GM18870 (cell line): ENCODE results near the gene CEP128.

Source experiments
- ATAC-seq: cut with Tn5 transposase; IDR thresholded peaks from one replicate; pipeline ENCODE4 v1.9.1; 2021; ENCODE audit warnings: moderate library complexity; ENCODE audit not compliant: unreplicated experiment

CEP128 gene

DNA sequence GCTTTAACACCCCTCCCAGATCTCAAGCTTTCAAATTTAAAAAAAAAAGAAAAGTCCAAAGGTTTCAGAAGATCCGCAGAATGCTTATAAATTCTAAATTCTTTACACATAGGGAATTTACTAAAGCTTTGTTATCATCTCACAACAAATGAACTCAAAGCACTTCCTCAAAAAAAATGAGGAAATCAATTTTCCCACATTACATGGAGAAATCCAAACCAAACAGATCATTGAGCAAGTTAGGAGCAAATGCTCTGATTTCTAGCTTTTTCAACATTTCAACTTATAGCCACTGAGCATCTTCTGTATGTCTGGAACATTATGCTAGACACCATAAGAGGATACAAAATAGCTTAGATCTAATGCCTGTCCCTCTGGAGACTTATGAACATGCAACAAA lies 161.0 kb downstream of the CEP128 start:
- ATAC-seq, result no peak

DNA sequence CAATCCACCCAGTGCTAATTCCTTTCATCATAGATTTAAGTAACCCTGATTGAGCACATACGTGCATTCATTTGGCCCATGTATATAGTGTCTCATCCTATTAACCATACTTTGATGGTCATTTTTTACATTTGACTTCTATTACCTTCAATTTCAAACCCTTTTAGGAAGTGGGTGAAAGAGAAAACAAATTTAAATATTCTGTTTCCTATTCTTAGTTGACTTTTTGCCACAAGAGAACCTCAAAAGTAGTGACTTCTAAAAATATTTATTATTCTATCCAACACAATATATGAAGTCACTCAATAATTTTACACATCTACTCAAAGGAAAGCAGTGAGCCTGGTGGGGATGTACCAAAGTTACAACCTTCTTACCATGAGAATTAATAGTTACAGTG lies 164.9 kb downstream of the CEP128 start:
- ATAC-seq, result no peak

DNA sequence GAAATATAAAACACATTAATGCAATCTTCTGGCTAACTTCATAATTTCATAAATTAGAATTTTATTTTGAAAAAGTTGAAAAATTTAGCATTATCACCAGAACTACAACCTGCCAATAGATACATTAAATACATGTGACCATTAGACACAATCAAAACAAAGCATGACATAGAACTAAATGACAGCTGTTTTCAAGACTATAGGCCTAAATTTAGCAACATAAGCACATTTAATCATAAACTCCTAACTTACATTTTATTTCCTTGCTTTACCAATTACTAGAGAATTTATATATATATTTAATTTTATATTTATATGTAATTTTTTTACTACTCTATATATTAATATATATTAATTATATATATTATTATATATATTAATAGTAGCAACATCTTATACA lies 165.4 kb downstream of the CEP128 start:
- ATAC-seq, result no peak

DNA sequence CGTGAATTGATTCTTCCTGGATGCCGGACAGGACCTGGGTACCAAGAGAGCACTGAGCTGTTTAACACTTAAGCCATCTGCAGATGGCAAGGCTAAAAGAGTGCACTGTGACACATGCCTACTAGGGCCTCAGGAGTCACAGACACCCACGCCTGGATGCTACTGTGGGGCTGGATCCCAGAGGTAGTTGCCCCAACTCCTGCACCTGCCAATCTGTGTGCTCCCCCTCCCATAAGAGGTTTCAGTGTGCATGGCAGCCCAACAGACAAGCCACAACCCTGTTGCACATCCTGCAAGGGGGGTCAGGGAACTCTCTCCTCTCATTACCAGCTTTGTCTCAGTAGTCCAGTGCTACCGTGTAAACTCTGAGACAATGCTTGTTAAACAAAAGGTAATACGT lies 169.0 kb downstream of the CEP128 start:
- ATAC-seq, result no peak

DNA sequence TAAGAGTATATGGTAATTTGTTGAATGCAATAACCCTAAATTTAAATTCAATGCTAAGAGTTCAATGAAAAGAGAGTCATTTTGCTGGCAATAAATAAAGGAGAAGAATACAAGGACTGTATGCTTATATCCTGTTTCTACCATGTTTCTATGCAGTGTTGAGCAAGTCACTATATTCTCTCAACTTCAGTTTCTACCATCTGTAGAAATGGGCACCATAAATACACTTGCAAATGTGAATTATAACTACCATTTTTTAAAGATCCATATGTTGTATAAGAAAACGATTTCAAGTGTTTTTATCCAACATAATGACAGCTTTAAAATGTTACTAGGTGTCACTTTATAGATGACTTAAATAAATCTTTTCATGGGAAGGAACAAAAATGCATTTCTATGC lies 170.3 kb downstream of the CEP128 start:
- no peak for ATAC-seq

DNA sequence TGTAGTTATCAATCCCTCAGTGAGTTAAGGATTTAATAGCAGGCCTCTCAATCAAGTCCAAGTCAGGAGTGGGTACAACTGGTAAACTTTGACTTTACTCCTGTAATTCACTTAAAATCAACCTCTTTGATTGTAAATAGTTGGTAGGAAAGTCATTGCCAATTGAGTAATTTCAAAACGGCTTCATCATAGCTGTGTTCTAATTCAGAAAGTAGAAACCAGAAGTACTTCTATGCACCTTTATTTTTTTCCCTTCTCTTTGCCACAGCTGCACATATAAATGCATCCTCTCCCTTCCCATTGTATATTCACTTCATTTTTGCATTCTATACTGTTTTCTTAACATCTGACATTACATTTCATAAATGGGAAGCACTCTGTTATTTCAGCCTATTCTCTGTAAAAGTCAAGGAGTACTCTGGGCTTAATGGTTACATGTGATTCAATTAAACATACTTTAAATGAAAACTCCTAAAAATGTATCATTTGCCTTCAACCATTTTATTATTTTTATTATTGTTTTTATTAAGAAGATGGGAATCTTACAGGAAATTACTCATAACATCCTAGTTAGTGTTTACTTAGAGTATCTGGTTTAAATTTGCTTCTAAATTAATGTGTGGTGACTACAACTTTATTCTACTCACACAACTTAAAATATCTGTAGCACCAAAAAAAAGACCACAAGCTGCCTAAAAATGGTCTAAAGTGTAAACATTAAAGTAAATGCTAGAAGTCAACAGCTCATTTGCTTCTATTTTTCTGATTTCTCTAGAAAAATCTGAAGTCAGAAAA lies 171.2 kb downstream of the CEP128 start:
- peak; percentile 65 for ATAC-seq

DNA sequence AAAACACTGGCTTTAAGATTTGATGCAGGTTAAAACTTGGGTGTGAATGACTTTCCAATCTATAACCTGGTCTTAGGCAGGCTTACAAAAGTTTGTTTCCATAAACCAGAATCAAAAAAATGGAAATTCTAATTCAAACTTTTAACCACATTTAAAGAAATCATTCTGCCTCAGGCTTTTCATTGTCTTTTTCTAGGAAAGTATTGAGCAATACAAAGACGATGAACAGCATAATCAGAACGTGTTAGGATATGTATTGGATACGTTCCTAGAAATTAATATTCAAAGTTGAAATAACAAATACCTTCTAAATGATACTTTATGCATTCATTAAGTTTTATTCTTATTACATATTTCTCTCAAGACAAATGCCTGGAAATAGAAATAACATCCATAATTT lies 172.9 kb downstream of the CEP128 start:
- ATAC-seq, result no peak

DNA sequence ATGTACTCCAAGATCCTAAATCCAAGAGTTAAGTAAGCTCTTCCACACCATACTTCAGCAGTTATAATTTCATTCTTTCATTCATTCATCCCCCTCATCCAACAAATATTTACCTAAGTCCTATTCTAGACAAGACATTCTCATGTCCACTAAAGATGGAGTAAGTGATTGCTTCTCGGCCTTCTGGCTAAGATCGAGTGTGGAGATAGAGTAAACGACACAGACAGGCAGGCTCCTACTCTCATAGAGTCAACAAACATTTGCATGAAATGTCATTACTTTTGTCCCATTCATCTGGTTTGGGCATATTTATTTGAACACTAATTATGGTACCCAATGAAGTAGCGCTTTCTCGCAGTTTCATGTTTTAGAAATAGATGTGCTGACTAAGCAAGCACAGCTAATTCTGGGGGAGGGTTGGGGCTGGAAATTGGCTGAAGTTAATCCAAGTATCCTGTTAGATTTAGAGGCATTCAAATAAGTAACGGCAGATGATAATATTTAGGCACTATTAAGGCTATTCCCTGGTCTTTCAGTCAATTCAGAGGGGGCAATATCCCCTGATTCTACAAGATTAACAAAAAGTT lies 176.5 kb downstream of the CEP128 start:
- ATAC-seq, result no peak

DNA sequence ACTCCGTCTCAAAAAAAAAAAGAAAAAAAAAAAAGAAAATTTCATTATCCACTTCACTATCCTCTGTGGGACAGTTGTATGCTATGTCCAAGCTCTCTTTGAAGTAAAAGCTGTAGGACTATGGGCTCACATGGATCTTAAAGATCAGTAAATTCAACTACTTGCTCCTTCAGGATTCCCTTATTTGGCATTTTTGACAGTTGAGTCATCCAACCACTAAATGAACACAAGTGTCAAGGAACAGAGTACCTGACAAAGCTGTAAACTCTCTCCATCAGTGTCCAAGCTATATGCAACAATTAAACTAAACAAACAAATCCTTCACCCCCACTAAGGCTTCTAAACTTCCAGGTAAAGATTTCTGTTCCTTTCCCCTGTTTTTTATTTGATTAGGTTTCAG lies 177.0 kb downstream of the CEP128 start:
- no peak for ATAC-seq

DNA sequence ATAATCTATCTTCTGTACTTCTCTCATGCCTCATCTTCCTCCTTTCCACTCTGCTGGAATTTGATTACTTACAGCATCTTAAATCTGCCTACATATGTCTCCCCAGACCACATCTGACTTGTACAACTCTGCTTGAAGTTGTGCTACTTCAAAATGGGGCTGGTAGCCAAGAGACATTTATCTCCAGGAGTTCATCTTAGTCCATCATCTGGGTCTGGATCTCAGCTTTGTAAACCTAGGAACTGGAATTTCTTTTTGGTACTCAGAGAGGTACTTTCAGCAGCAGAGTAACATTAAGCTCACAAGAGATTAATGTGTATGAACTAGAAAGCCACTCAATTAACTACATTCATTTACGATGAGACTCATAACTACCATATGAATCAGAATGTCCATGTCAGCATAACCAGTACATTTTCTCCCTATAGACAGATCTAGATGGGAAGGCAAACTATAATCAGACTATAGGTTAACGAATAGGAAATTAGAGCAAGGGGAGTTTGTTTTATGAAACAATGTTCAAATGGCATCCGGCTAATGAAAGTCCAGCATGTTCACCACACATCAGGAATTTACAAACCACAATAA lies 178.8 kb downstream of the CEP128 start:
- no peak for ATAC-seq

DNA sequence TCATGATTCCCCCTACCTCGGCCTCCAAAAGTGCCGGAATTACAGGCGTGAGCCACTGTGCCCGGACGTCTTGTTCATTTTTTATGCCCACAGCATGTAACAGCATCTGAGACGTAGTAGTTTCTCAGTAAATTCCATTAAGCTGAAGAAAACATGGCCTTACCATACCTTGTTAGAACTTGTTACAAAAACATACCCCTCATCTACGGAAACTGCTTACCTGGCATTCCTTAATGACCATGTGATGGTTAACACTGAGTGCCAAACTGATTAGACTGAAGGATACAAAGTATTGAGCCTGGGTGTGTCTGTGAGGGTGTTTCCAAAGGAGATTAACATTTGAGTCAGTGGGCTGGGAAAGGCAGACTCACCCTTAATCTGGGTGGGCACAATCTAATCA lies 186.8 kb downstream of the CEP128 start:
- no peak for ATAC-seq

DNA sequence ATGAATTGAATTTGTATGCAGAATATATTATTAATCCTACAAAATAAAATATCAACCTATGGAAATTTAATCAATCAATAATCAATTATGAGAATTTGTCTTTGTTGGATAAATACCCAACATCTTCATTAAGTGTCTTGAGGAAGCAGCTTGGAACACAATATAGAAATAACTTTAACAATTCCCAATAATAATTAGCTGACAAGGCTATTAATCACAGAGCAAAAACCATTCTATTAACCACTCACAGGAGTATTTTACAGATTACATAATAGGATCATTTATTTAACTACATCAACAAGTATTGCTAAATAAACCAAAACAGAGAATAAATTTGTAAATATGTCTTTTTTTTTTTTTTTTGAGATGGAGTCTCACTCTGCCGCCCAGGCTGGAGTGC lies 190.3 kb downstream of the CEP128 start:
- ATAC-seq, result no peak

DNA sequence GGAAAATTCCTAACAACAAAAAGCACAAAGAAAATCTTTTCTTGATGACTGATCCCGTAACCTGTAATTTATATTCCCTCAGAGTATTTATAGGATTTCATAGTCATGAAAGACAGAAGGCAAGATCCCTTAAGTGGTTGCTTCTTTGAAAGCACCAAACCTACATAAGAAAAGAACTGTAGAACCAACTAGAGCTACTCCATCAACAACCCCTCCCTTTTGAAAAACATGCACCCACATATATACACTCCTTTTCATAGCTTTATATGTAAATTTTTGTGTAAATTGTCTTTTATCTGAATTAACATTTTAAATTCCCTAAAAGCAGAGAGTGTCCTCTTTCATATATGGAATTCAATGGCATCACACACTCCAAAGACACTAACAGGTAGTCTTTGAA lies 215.3 kb downstream of the CEP128 start:
- ATAC-seq, result no peak

DNA sequence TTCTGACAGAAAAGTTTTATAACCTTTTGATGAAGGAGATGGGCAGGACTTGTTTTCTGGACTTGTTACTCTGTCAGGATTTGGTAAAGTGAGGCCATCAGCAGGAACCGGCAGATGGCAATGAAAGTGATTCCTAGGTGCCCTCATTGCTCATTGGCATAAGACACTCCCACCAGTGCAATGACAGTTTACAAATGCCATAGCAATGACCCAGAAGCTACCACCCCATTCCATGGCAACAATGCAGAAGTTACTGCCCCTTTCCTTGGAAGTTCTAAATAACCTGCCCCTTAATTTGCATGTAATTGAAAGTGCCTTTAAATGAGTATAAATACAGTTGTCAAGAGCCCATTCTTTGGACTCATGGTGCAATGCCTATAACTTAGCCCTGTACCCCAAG lies 222.6 kb downstream of the CEP128 start:
- no peak for ATAC-seq

DNA sequence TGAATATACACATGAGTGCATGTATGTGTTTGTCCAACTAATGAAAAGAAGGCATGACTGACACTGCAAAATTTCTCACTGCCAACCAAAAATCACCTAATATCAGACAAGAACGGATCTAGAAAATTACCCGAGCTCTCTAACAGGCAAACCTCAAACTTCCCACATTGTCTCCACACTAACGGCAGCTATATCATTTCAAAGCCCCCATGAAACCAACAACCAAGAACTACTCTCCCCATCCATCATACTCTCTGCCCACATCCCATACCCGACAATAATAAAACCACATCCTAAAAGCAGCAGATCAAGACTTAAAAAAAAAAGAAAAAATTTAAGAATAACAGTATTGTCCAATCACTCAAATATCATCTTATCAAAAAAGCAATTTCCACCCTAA lies 227.1 kb downstream of the CEP128 start:
- ATAC-seq, result no peak

DNA sequence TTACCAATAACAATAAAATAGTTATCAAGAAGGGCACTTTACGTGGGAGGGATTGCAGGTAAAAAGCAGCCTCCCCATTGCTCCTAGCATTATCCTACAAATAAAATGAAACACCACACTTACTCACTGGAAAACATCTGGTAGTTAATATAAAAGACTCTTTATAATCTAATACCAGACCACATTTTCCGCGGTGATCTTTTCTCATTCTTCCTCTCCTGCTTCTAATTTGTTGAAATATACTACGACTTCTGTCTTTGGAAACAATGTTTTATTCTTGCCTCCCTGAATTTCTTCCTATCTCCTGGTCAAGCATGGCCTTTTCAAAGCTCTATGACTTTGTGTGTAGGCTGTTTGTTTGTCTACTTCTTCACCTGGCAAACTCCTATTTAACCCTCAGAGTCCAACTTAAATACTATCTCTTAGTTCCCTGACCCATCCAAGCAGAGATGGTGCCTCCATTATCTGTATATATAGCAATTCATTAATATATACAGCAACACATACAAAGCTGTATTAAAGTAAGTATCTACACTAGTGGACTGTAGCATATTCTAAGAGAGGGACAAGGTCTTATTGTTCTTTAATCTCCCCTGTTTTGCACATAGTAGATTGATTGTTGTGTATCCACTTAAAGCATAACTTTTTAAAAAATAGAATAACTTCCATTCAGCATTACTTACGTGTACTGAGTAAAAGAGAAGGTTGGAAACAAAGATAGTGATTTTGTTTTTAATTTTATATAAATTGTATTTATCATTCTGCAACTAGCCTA lies 228.3 kb downstream of the CEP128 start:
- no peak for ATAC-seq

DNA sequence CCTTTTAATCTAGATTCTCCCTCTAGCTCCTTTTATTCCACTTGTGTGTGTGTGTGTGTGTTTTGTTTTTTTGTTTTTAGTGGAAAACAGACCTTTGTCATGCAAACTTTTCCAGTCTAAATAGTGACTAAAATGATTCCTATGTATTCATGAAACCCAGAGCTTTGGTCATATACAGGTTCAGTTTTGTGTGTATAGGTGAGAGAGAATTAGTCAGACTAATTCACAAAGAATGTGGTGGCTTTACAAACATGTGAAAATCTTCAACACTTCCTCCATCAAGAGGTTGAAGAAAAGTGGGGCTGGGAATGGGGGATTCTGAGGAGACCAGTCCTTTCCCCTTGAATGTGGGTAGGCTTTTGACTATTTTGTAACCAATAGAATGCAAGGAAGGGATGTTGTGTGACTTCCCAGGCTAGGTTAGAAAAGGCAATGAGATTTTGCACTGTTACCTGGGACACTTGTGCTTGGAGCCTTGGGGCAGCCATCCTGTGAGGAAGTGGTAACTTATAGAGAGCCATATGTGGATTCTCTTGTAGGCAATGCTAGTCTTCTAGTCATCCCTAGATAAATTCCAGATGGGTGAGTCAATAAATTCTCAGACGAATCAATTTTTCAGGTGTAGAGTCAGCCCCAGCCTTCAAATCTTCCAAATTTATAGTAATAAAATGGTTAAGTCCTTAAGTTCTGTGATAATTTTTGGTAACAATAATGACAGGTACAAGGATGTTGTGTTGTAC lies 236.1 kb downstream of the CEP128 start:
- ATAC-seq, result no peak

DNA sequence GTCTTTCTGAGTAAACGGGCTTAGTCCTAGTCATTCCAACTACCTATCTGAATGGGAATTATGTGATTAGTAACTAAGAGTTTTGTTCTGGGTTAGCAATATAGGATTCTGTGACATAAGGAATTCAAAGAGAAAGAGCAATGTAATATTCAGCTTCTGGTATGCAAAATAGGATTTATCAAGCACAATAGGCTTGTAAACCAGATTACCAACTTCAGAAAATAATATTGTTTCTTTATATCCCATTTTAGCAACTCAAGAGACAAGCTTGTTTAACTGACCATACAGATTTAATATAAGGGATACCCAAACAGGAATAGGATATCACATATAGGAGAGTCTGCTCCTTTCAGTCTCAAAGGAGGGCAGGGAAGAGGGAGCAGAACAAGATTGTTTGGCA lies 240.9 kb downstream of the CEP128 start:
- no peak for ATAC-seq

DNA sequence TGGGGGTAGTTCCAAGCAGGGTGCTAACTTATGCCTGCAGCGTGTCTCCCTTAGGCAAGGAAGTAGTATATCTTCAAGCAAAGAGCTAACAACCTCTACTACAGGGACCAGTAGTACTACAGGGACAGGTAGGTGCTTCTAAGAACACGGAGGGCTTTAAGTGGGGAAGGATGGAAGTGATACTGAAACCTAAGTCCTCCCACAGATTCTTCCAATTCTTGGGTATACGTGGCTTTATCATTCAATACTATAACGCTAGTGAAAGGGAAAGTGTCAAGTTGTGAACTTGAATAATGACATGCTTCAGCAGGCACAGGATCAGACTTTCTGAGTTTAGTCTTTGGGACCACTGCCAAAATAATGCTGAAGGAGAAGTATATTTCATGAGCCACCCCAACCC lies 241.7 kb downstream of the CEP128 start:
- ATAC-seq, result no peak

DNA sequence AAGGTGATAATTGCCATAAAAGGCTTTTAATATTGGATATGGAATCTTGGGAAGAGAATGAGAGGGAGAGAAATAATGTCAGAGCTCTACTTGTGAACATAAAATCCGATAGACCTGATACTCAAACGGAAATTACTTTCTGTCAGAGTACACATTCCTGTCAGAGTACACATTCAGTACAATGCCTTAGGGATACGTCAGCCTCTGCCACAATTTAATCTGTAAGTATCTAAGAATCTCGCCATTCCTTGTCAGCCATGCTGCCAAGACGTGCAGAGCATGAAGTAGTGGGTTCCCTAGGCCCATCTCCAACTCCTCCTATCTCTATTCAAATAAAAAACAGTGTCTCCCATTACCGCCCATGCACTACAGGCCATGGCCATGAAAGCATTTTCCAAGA lies 242.6 kb downstream of the CEP128 start:
- ATAC-seq, result no peak

DNA sequence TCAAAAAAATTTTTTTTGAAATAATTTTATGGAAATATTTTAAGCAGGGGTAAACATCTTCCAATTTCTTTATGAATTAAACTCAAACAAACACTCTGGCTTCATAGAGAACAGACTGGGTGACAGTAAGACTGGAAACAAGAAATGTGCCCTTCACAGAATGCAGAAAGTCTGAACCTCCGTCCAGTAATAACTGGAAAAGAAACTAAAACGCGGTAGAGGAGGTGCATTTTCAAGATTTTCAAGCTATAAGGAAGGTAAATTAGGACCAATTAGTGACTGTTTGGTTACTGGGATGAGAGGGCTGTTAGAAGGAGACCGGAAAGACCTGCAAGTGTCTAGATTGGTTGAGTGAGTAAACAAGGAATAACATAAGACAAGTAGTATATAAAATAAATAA lies 245.7 kb downstream of the CEP128 start:
- peak; percentile 80 for ATAC-seq
